Mononuclear cell (primary cell): ENCODE data around the gene SMCP. TPM values are rescaled to one million over a fixed set of nuclear protein-coding genes. Genes with fewer than 3 reads are reported as not detected.

Experiments
- H3K27me3 ChIP-seq: 2 replicates; pipeline ENCODE4 v1.6.0; 2011; ENCODE audit warnings: low read length, control low read depth; ENCODE audit not compliant: insufficient read depth
- H3K4me1 ChIP-seq: 2 replicates; pipeline ENCODE4 v1.5.1; 2011; ENCODE audit warnings: mild to moderate bottlenecking, low read length, control low read depth; ENCODE audit not compliant: insufficient read depth
- H3K4me3 ChIP-seq: 2 replicates; pipeline ENCODE4 v1.5.1; 2011; ENCODE audit warnings: mild to moderate bottlenecking, low read length, moderate library complexity
- H3K9me3 ChIP-seq: 2 replicates; pipeline ENCODE4 v1.5.1; 2011; ENCODE audit warnings: low read depth, mild to moderate bottlenecking, control low read depth, low read length
- total RNA-seq: library from RNA; depleted of rRNA; stranded (reverse); fragments of >200 nt; gene quantifications from one replicate; pipeline ENCODE4 v1.2.3, GENCODE V29; 2012

SMCP gene
- total RNA-seq, 1 donor: not detected

- H3K9me3 ChIP-seq: no peaks in the 10 kb centered on the region
- H3K4me3 ChIP-seq: no peak within 1 kb of the TSS
- H3K4me1 ChIP-seq: no peaks in the 10 kb centered on the region
- no peaks in the 10 kb centered on the region for H3K27me3 ChIP-seq
These were observed 29.8 kb downstream of the SMCP start, which contains the start of gene IVL for GRCh38 chr1:152907686-152908601. IVL (plus strand) TSS chr1:152908546; CDS start chr1:152909798, 1,252 bp downstream.

GRCh38 chr1:152909206-152909605 lies 31.1 kb downstream of the SMCP start:
- Histone ChIP-seq H3K4me1 (no peaks in the 10 kb centered on the region), H3K4me3 (no peak overlapping the region), H3K27me3 (peaks cover 5% of the 10 kb centered on the region), H3K9me3 (no peaks in the 10 kb centered on the region)

- Histone ChIP-seq H3K4me3 (no peak overlapping the region), H3K4me1 (no peaks in the 10 kb centered on the region), H3K9me3 (no peaks in the 10 kb centered on the region), H3K27me3 (peaks cover 12% of the 10 kb centered on the region)
These were observed 34.3 kb downstream of the SMCP start for GRCh38 chr1:152912471-152912870.

- no peak overlapping the region for H3K4me3 ChIP-seq
- H3K27me3 ChIP-seq: peaks cover 14% of the 10 kb centered on the region
- H3K9me3 ChIP-seq: no peaks in the 10 kb centered on the region
- no peaks in the 10 kb centered on the region for H3K4me1 ChIP-seq
These were observed 34.8 kb downstream of the SMCP start for GRCh38 chr1:152912900-152913299.

GRCh38 chr1:152917794-152918193 lies 39.7 kb downstream of the SMCP start:
- Histone ChIP-seq H3K4me1 (no peaks in the 10 kb centered on the region), H3K4me3 (no peak overlapping the region), H3K9me3 (no peaks in the 10 kb centered on the region), H3K27me3 (peaks cover 18% of the 10 kb centered on the region)

GRCh38 chr1:152919071-152919470 lies 40.9 kb downstream of the SMCP start:
- no peak overlapping the region for H3K4me3 ChIP-seq
- H3K9me3 ChIP-seq: no peaks in the 10 kb centered on the region
- H3K27me3 ChIP-seq: peaks cover 13% of the 10 kb centered on the region
- no peaks in the 10 kb centered on the region for H3K4me1 ChIP-seq

- no peak overlapping the region for H3K4me3 ChIP-seq
- H3K4me1 ChIP-seq: no peaks in the 10 kb centered on the region
- peaks cover 5% of the 10 kb centered on the region for H3K27me3 ChIP-seq
- H3K9me3 ChIP-seq: no peaks in the 10 kb centered on the region
These were observed 46.1 kb downstream of the SMCP start for GRCh38 chr1:152924191-152924590.

GRCh38 chr1:152926091-152926490 lies 48.0 kb downstream of the SMCP start:
- Histone ChIP-seq H3K4me1 (no peaks in the 10 kb centered on the region), H3K27me3 (peaks cover 8% of the 10 kb centered on the region), H3K4me3 (no peak overlapping the region), H3K9me3 (no peaks in the 10 kb centered on the region)

- Histone ChIP-seq H3K9me3 (no peaks in the 10 kb centered on the region), H3K4me1 (no peaks in the 10 kb centered on the region), H3K4me3 (no peak overlapping the region), H3K27me3 (peaks cover 8% of the 10 kb centered on the region)
These were observed 50.5 kb downstream of the SMCP start for GRCh38 chr1:152928671-152929070.

GRCh38 chr1:152932170-152932811 lies 54.2 kb downstream of the SMCP start:
- Histone ChIP-seq H3K9me3 (no peaks in the 10 kb centered on the region), H3K4me1 (no peaks in the 10 kb centered on the region), H3K4me3 (no peak overlapping the region), H3K27me3 (peaks cover 3% of the 10 kb centered on the region)

GRCh38 chr1:152933196-152933595 lies 55.1 kb downstream of the SMCP start:
- peaks cover 3% of the 10 kb centered on the region for H3K27me3 ChIP-seq
- no peaks in the 10 kb centered on the region for H3K9me3 ChIP-seq
- no peak overlapping the region for H3K4me3 ChIP-seq
- no peaks in the 10 kb centered on the region for H3K4me1 ChIP-seq

Other genes starting within 250 kb of the SMCP start
- gene LCE2D, start 214.9 kb upstream of the SMCP start, total RNA-seq: not detected
- not detected for gene LCE2C, start 203.0 kb upstream of the SMCP start, total RNA-seq
- not detected for gene LCE2B, start 192.2 kb upstream of the SMCP start, total RNA-seq
- not detected for gene LCE2A, start 180.0 kb upstream of the SMCP start, total RNA-seq
- gene LCE4A, start 170.2 kb upstream of the SMCP start, total RNA-seq: not detected
- not detected for gene KPRP, start 120.3 kb upstream of the SMCP start, total RNA-seq
- gene LCE1F, start 103.2 kb upstream of the SMCP start, total RNA-seq: not detected
- not detected for gene LCE1E, start 92.1 kb upstream of the SMCP start, total RNA-seq
- not detected for gene LCE1D, start 81.6 kb upstream of the SMCP start, total RNA-seq
- gene LCE1C, start 71.7 kb upstream of the SMCP start, total RNA-seq: not detected
- gene LCE1B, start 66.4 kb upstream of the SMCP start, total RNA-seq: not detected
- gene LCE1A, start 50.8 kb upstream of the SMCP start, total RNA-seq: not detected
- gene LCE6A, start 35.5 kb upstream of the SMCP start, total RNA-seq: not detected
- not detected for gene LCE7A, start 18.3 kb upstream of the SMCP start, total RNA-seq
- not detected for gene IVL, start 30.2 kb downstream of the SMCP start, total RNA-seq
- gene SPRR5, start 68.9 kb downstream of the SMCP start, total RNA-seq: not detected
- not detected for gene SPRR4, start 92.3 kb downstream of the SMCP start, total RNA-seq
- gene SPRR1A, start 105.8 kb downstream of the SMCP start, total RNA-seq: not detected
- not detected for gene SPRR3, start 123.4 kb downstream of the SMCP start, total RNA-seq
- gene SPRR1B, start 152.9 kb downstream of the SMCP start, total RNA-seq: not detected
- not detected for gene SPRR2D, start 162.8 kb downstream of the SMCP start, total RNA-seq
- gene SPRR2A, start 179.2 kb downstream of the SMCP start, total RNA-seq: not detected
- not detected for gene SPRR2B, start 193.3 kb downstream of the SMCP start, total RNA-seq
- gene SPRR2E, start 216.2 kb downstream of the SMCP start, total RNA-seq: not detected
- not detected for gene SPRR2F, start 235.2 kb downstream of the SMCP start, total RNA-seq